Common myeloid progenitor, CD34-positive (primary cell): Measurements from ENCODE around the gene MRGPRX2.

Experiments
- CTCF ChIA-PET: fragments of 350-600 bp; sonication (Branson Sonifier 250); formaldehyde crosslinking; loops from one replicate; lab custom pipeline; 2021; ENCODE audit warnings: antibody characterized with exemption; lab: Charles Lee
- POLR2A ChIA-PET: fragments of 350-600 bp; sonication (Branson Sonifier 250); formaldehyde crosslinking; loops from one replicate; lab custom pipeline; 2021; ENCODE audit warnings: antibody characterized with exemption; lab: Charles Lee
- DNase-seq, 3 donors: peaks; one replicate each; pipeline versions ENCODE4 v3.0.0 to v3.0.0-alpha.2; 2013
- H3K27ac ChIP-seq, 2 experiments: 1 replicate in 1 of 2; 2 replicates in 1 of 2; pipeline ENCODE4 v1.7.0; 2013; ENCODE audit warnings: inconsistent platforms in 2 of 2, low read length in 2 of 2, mild to moderate bottlenecking in 2 of 2, low read depth in 1 of 2, moderate library complexity in 1 of 2; ENCODE audit not compliant: severe bottlenecking in 2 of 2, insufficient read depth in 1 of 2, poor library complexity in 1 of 2
- H3K27me3 ChIP-seq, 5 experiments: replicated peaks in 2 of 5; 1 replicate in 3 of 5; 2 replicates in 2 of 5; pipeline versions ENCODE4 v1.6.1 to v1.7.0; 2013; ENCODE audit warnings: low read length in 4 of 5, mild to moderate bottlenecking in 2 of 5, moderate library complexity in 2 of 5, inconsistent platforms in 1 of 5; ENCODE audit not compliant: insufficient read depth in 5 of 5, control insufficient read depth in 4 of 5
- H3K36me3 ChIP-seq, 4 experiments: 1 replicate in 2 of 4; 2 replicates in 2 of 4; pipeline versions ENCODE4 v1.6.1 to v1.7.0; 2013; ENCODE audit warnings: low read length in 3 of 4, control low read depth in 1 of 4, mild to moderate bottlenecking in 1 of 4; ENCODE audit not compliant: control insufficient read depth in 4 of 4, insufficient read depth in 4 of 4
- H3K4me1 ChIP-seq, 4 experiments: 1 replicate in 3 of 4; 2 replicates in 1 of 4; pipeline versions ENCODE4 v1.6.1 to v1.7.1; 2013; ENCODE audit warnings: low read length in 3 of 4, mild to moderate bottlenecking in 3 of 4, control low read depth in 1 of 4, inconsistent platforms in 1 of 4, moderate library complexity in 1 of 4; ENCODE audit not compliant: control insufficient read depth in 4 of 4, insufficient read depth in 4 of 4; ENCODE audit errors: control extremely low read depth in 1 of 4
- H3K4me3 ChIP-seq, 7 experiments: 1 replicate in 4 of 7; 2 replicates in 3 of 7; pipeline versions ENCODE4 v1.5.1 to v1.7.0; 2013; ENCODE audit warnings: mild to moderate bottlenecking in 7 of 7, low read length in 6 of 7, moderate library complexity in 6 of 7, inconsistent platforms in 2 of 7, low read depth in 2 of 7, control low read depth in 1 of 7; ENCODE audit not compliant: insufficient read depth in 4 of 7, control insufficient read depth in 1 of 7; ENCODE audit errors: extremely low read depth in 1 of 7
- H3K9me3 ChIP-seq, 5 experiments: 1 replicate in 4 of 5; 2 replicates in 1 of 5; pipeline versions ENCODE4 v1.6.1 to v1.7.1; 2013; ENCODE audit warnings: low read length in 4 of 5, mild to moderate bottlenecking in 2 of 5, inconsistent platforms in 1 of 5, low read depth in 1 of 5, moderate library complexity in 1 of 5; ENCODE audit not compliant: control insufficient read depth in 4 of 5, insufficient read depth in 2 of 5; ENCODE audit errors: control extremely low read depth in 1 of 5
- WGBS: methylation state at CpG from one replicate; pipeline ENCODE4 v1.1.5; 2013; ENCODE audit not compliant: insufficient coverage; 5-methylcytosine and 5-hydroxymethylcytosine counted together

Gene MRGPRX2

DNA sequence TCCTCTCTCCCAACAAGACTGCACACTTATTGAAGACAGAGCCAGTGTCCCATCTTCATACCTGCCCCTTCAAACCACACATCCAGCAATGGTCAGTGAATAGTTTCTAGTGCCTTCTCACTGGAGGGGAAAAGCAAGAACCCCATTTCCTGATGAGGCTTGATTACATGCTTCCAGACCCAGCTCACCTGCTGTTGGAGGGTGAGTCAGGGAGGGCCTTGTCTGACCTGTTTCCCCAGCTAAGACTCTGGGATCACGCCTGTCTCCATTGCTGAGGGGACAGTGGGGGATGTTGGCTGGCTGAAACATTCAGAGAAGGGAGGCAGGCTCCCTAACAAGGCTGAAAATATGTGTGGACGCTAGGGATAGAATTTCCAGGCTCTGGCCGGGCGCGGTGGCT, 28.9 kb upstream of the MRGPRX2 start:
- Histone ChIP-seq H3K9me3 (no peaks in the 10 kb centered on the region), H3K36me3 (no peaks in the 10 kb centered on the region), H3K4me3 (no peak overlapping the region), H3K27me3 (peaks cover 0 to 7% (median 0%) of the 10 kb centered on the region in 5 experiments), H3K27ac (no peak overlapping the region), H3K4me1 (no peaks in the 10 kb centered on the region)
- no peak for DNase-seq
- 100% methylated on average over 1 of the region's 5 CpGs for WGBS
- POLR2A ChIA-PET, result interaction anchor here (0.6 kb wide), 1 partner anchor 176 kb away, joined by 3 read pairs; no protein-coding TSS in a partner anchor
- CTCF ChIA-PET, result interaction anchor here (0.7 to 6.9 kb wide), 3 partner anchors 9 to 168 kb away, joined by 3 to 37 read pairs (median 3); no protein-coding TSS in a partner anchor

DNA sequence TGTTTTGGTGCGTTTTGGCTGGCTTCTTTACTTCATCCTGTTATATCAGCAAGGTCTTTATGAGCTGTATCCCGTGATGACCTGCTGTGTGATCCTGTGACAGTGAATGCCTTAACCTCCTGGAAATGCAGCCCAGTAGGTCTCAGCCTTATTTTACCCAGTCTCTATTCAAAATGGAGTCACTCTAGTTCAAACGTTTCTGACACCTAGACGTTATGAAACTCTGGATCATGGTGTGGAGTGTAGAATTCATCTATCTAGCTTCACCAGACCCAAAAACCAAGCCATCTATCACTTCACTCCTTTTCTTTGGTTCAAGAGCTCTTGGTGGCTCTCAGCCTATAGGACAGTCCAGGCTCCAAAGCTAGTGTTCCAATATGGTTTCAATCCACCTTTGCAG, 28.3 kb upstream of the MRGPRX2 start:
- H3K9me3 ChIP-seq, result no peaks in the 10 kb centered on the region
- no peak overlapping the region for H3K4me3 ChIP-seq
- ChIA-PET CTCF (interaction anchor here (0.7 to 6.9 kb wide), 4 partner anchors 8 to 169 kb away, joined by 3 to 37 read pairs (median 3); no protein-coding TSS in a partner anchor), POLR2A (no interaction called here)
- no peaks in the 10 kb centered on the region for H3K4me1 ChIP-seq
- no peaks in the 10 kb centered on the region for H3K36me3 ChIP-seq
- peaks cover 0 to 3% (median 0%) of the 10 kb centered on the region in 5 experiments for H3K27me3 ChIP-seq
- 70% methylated on average over 2 of the region's 4 CpGs for WGBS
- DNase-seq, result no peak
- no peak overlapping the region for H3K27ac ChIP-seq

DNA sequence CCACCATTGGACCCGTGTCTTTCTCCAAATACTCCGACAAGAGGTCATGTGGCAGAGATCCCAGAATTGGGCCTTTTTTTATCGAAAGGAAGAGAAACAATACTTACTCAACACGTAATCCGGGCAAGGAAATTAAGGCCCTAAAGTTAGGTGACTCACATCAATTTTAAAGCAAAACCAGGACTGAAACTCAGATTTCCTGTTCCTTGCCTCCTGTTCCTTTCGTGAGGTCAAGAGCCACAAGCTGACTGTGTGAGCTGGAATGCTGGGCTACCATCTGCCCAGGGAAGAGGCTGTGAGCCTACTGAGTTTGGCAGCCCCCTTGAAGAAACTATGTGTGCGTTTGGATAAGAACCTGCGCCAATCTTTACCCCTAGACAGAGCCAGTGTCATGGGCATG, 27.1 kb upstream of the MRGPRX2 start:
- ChIA-PET CTCF (interaction anchor here (6.9 kb wide), 1 partner anchor 11 kb away, joined by 37 read pairs; no protein-coding TSS in a partner anchor), POLR2A (no interaction called here)
- H3K4me1 ChIP-seq, result no peaks in the 10 kb centered on the region
- no peaks in the 10 kb centered on the region for H3K9me3 ChIP-seq
- peaks cover 0 to 3% (median 0%) of the 10 kb centered on the region in 5 experiments for H3K27me3 ChIP-seq
- DNase-seq, result no peak
- no peak overlapping the region for H3K27ac ChIP-seq
- no peak overlapping the region for H3K4me3 ChIP-seq
- H3K36me3 ChIP-seq, result no peaks in the 10 kb centered on the region
- WGBS, result 86% methylated on average over 8 of the region's 8 CpGs

DNA sequence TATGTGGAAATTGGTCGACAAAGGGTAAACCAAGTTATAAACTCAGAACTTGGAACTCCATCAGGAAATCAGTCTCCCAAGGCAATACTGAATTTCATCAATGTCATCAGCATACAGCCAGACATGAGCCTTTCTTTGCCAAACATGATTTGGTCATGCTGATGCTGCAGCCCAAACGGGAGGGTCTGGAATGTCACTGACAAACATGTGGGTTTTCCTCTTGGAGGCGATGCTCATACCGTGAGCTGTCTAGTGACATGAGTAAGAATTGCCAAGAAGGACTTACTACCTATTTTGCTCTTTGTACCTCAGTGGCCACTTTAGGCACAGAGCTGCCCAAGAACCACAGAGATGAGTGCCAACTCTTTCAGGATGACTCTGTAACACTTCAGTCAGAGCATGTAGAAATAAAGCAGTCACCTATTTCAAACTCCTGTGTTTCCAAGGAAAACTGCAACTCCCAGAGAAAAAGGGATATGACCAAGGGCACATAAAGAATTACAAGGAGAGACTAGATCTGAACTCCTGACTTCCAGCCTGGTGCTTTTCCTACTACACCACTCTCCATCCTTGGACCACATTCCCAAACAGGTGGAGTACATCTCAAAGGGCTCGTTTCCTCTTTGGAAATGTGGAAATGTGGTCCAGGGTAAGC, 24.3 kb upstream of the MRGPRX2 start:
- H3K27ac ChIP-seq, result no peak overlapping the region
- DNase-seq, result no peak
- H3K36me3 ChIP-seq, result no peaks in the 10 kb centered on the region
- ChIA-PET CTCF (interaction anchor here (1.0 to 6.9 kb wide), 3 partner anchors 8 to 14 kb away, joined by 4 to 37 read pairs (median 4); no protein-coding TSS in a partner anchor), POLR2A (no interaction called here)
- no peaks in the 10 kb centered on the region for H3K27me3 ChIP-seq
- no peak overlapping the region for H3K4me3 ChIP-seq
- no peaks in the 10 kb centered on the region for H3K4me1 ChIP-seq
- H3K9me3 ChIP-seq, result no peaks in the 10 kb centered on the region
- 98% methylated on average over 4 of the region's 5 CpGs for WGBS

DNA sequence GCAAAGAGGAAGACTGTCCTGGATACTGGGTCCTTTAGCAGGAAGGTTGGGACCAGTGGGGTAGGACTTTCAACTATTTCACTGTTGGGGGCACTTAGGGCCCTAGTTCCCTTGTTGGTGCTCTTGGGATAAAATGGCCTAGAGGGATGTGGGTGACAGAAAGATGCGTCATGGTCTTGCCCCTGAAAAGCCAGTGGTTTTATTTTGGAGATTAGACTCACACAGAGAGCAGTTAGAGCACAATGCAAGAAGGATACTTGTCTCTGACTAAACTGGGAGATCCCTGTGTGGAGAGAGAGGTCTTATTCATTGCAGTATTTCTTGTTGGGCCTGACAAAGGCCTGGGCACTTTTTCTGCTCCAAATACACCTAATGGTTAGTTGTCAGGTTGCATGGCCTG, 22.6 kb upstream of the MRGPRX2 start:
- ChIA-PET CTCF (interaction anchor here (1.4 kb wide), 1 partner anchor 12 kb away, joined by 7 read pairs; no protein-coding TSS in a partner anchor), POLR2A (no interaction called here)
- no peak overlapping the region for H3K4me3 ChIP-seq
- no peak for DNase-seq
- H3K4me1 ChIP-seq, result no peaks in the 10 kb centered on the region
- no peaks in the 10 kb centered on the region for H3K27me3 ChIP-seq
- H3K27ac ChIP-seq, result no peak overlapping the region
- no CpG with 5 or more reads among the region's 1 CpG for WGBS
- no peaks in the 10 kb centered on the region for H3K9me3 ChIP-seq
- no peaks in the 10 kb centered on the region for H3K36me3 ChIP-seq

DNA sequence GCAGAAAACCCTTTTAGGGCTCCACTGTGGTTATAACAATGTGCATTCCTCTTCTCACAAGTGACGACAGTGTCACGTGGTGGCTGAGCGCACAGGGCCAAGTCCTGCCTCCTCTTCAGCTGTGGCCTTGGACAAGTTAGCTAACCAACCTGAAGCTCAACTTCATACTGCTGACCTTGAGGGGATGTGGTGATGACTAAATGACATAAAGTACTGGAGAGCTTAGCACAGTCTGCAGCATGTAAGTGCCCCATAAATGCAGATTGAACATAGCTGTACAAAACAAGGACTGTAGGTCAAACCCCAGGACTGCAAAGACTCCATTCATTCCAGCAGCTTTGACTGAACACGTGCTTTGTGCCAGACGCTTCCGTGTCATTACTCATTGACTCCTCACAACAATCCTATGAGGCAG, 20.1 kb upstream of the MRGPRX2 start:
- Histone ChIP-seq H3K4me1 (no peaks in the 10 kb centered on the region), H3K27ac (no peak overlapping the region), H3K27me3 (no peaks in the 10 kb centered on the region), H3K9me3 (no peaks in the 10 kb centered on the region), H3K36me3 (no peaks in the 10 kb centered on the region), H3K4me3 (no peak overlapping the region)
- ChIA-PET CTCF (interaction anchor here (0.9 to 2.0 kb wide), 6 partner anchors 9 to 470 kb away, joined by 3 to 6 read pairs (median 3); no protein-coding TSS in a partner anchor), POLR2A (no interaction called here)
- 97% methylated on average over 3 of the region's 6 CpGs for WGBS
- DNase-seq, result no peak
